H1 (cell line): ENCODE results near the gene FGFBP1. TPM values are rescaled to one million over a fixed set of nuclear protein-coding genes. Genes with fewer than 3 reads are reported as not detected.

Source experiments
- BACH1 ChIP-seq: IDR thresholded peaks from 2 replicates; pipeline ENCODE4 v1.6.1; 2012; ENCODE audit warnings: low read length, improper control_type of control experiment
- BCL11A ChIP-seq, 2 experiments: IDR thresholded peaks; one replicate each; pipeline ENCODE4 v1.6.1; 2011; ENCODE audit warnings: low read depth in 2 of 2, low read length in 2 of 2, mild to moderate bottlenecking in 2 of 2
- CBX8 ChIP-seq: fragments of 300-800, 300-1000 bp; sonication (generic); IDR thresholded peaks from 2 replicates; pipeline ENCODE4 v1.7.1; 2016; ENCODE audit warnings: low read depth, low read length, borderline replicate concordance
- CEBPB ChIP-seq: IDR thresholded peaks from 2 replicates; pipeline ENCODE4 v1.6.1; 2012; ENCODE audit warnings: low read depth, low read length
- CREB1 ChIP-seq: IDR thresholded peaks from 2 replicates; pipeline ENCODE4 v1.6.1; 2012; ENCODE audit warnings: inconsistent platforms
- EGR1 ChIP-seq: IDR thresholded peaks from 2 replicates; pipeline ENCODE4 v1.6.1; 2011; ENCODE audit warnings: low read depth, low read length, borderline replicate concordance
- GTF2F1 ChIP-seq: IDR thresholded peaks from 2 replicates; pipeline ENCODE4 v1.6.1; 2012; ENCODE audit warnings: low read depth, low read length, improper control_type of control experiment, borderline replicate concordance
- JUN ChIP-seq: IDR thresholded peaks from 2 replicates; pipeline ENCODE4 v1.6.1; 2011; ENCODE audit warnings: low read depth, mild to moderate bottlenecking, improper control_type of control experiment, low read length
- KDM1A ChIP-seq: fragments of 200-600, 300-600 bp; sonication (generic); IDR thresholded peaks from 2 replicates; pipeline ENCODE4 v1.7.1; 2016; ENCODE audit warnings: mild to moderate bottlenecking, low read length, borderline replicate concordance
- MAX ChIP-seq: IDR thresholded peaks from 2 replicates; pipeline ENCODE4 v1.6.1; 2012; ENCODE audit warnings: inconsistent platforms
- PHF8 ChIP-seq: fragments of 200-600 bp; sonication (generic); conservative IDR thresholded peaks from 2 replicates; pipeline ENCODE4 v1.7.1; 2012; ENCODE audit warnings: low read depth, mild to moderate bottlenecking, inconsistent platforms, low read length, moderate library complexity
- POLR2A ChIP-seq, 2 experiments: IDR thresholded peaks; 1 replicate in 1 of 2; 2 replicates in 1 of 2; pipeline ENCODE4 v1.6.1; 2011; ENCODE audit warnings: low read depth in 2 of 2, low read length in 2 of 2, mild to moderate bottlenecking in 2 of 2; ENCODE audit errors: control extremely low read depth in 1 of 2
- RBBP5 ChIP-seq: IDR thresholded peaks from 2 replicates; pipeline ENCODE4 v1.7.1; 2012; ENCODE audit warnings: low read depth, mild to moderate bottlenecking, inconsistent platforms, low read length, moderate library complexity, borderline replicate concordance
- SAP30 ChIP-seq: fragments of 300-600 bp; sonication (generic); IDR thresholded peaks from 2 replicates; pipeline ENCODE4 v1.7.1; 2012; ENCODE audit warnings: low read length, moderate library complexity, mild to moderate bottlenecking, inconsistent platforms; ENCODE audit not compliant: insufficient read depth, insufficient replicate concordance
- SP1 ChIP-seq: IDR thresholded peaks from 2 replicates; pipeline ENCODE4 v1.6.1; 2011; ENCODE audit warnings: low read depth, low read length
- SP4 ChIP-seq: IDR thresholded peaks from 2 replicates; pipeline ENCODE4 v1.6.1; 2012; ENCODE audit warnings: low read length, inconsistent platforms
- TAF1 ChIP-seq: IDR thresholded peaks from 2 replicates; pipeline ENCODE4 v1.6.1; 2011; ENCODE audit warnings: mild to moderate bottlenecking, low read depth, low read length
- TAF7 ChIP-seq: optimal IDR thresholded peaks from 2 replicates; pipeline ENCODE3; 2011; ENCODE audit warnings: low read depth, mild to moderate bottlenecking, inconsistent platforms, low read length, moderate library complexity, borderline replicate concordance
- polyA plus RNA-seq, 7 experiments: library from polyadenylated mRNA; depleted of rRNA in 3 of 7; stranded (reverse) in 5 of 7; unstranded in 2 of 7; fragments of >200 nt in 5 of 7; fragments of 200-250 nt in 2 of 7; gene quantifications; 1 replicate in 5 of 7; 2 replicates in 1 of 7; 4 replicates in 1 of 7; pipeline versions ENCODE4 v1.2.1 to v1.2.3, GENCODE V29; 2011 to 2013; ENCODE audit warnings: missing spikeins in 2 of 7, mixed read lengths in 2 of 7
- total RNA-seq: library from RNA; stranded (reverse); fragmentation: NEBNext Ultra II Directional; extraction: Animal tissue kit (Norgen Biotek cat#: 25700); gene quantifications from 2 replicates; pipeline ENCODE4 v1.2.1, GENCODE V29; 2021

Gene FGFBP1
- total and polyA plus RNA-seq, 2 of the 8 experiments (the other 6 are each of a cell fraction or from before 2014, with no cell fraction given), result 0.17 to 0.20 TPM

- TF ChIP-seq RBBP5 (no peak), GTF2F1 (no peak), SP4 (no peak), CREB1 (peak; percentile 42; the same call in 1 of the 2 replicates), TAF7 (no peak), JUN (no peak), KDM1A (no peak), CBX8 (no peak), PHF8 (no peak), SP1 (0 out of 2 replicates have a peak, but pooled peaks have one; percentile 17), POLR2A (IDR thresholded peaks at IDR 0.05; ENCODE audit: control extremely low read depth in 1 of 2, low read depth in 2 of 2, low read length in 2 of 2) (no peak), EGR1 (no peak), BCL11A (IDR thresholded peaks at IDR 0.05; ENCODE audit: low read depth in 2 of 2, low read length in 2 of 2) (no peak), SAP30 (no peak), CEBPB (no peak), TAF1 (no peak), BACH1 (no peak), MAX (no peak)
These were observed 17.8 kb upstream of the FGFBP1 start (continued) for GRCh38 chr4:15956179-15956850.
